Esophagus (tissue), 2 donors: ENCODE results near the gene ADAM15. TPM values are rescaled to one million over a fixed set of nuclear protein-coding genes. Genes with fewer than 3 reads are reported as not detected.

Source experiments
- H3K27ac ChIP-seq, 2 donors: one replicate each; pipeline ENCODE4 v1.5.1; 2013; ENCODE audit warnings: low read depth in 2 of 2, mild to moderate bottlenecking in 2 of 2, inconsistent platforms in 1 of 2, low read length in 1 of 2, moderate library complexity in 1 of 2
- H3K27me3 ChIP-seq, 2 donors: one replicate each; pipeline ENCODE4 v1.6.1; 2013; ENCODE audit warnings: low read length in 2 of 2, control low read depth in 1 of 2, mild to moderate bottlenecking in 1 of 2; ENCODE audit not compliant: insufficient read depth in 2 of 2, control insufficient read depth in 1 of 2
- H3K36me3 ChIP-seq, 2 donors: one replicate each; pipeline ENCODE4 v1.6.1; 2013; ENCODE audit warnings: low read length in 1 of 2; ENCODE audit not compliant: control insufficient read depth in 2 of 2, insufficient read depth in 2 of 2
- H3K4me1 ChIP-seq, 2 donors: one replicate each; pipeline ENCODE4 v1.6.1; 2013; ENCODE audit warnings: low read length in 1 of 2; ENCODE audit not compliant: control insufficient read depth in 2 of 2, insufficient read depth in 2 of 2
- H3K4me3 ChIP-seq, 2 donors: one replicate each; pipeline ENCODE4 v1.5.1; 2013; ENCODE audit warnings: low read length in 2 of 2, mild to moderate bottlenecking in 2 of 2, low read depth in 1 of 2, moderate library complexity in 1 of 2
- H3K9me3 ChIP-seq, 2 donors: one replicate each; pipeline ENCODE4 v1.6.1; 2013; ENCODE audit warnings: mild to moderate bottlenecking in 2 of 2, low read depth in 1 of 2, low read length in 1 of 2, moderate library complexity in 1 of 2; ENCODE audit not compliant: control insufficient read depth in 2 of 2, insufficient read depth in 1 of 2
- WGBS, 2 donors: extraction: QIAGEN DNeasy Blood & Tissue Kit; methylation state at CpG; one replicate each; pipeline ENCODE4 v1.1.7; 2013; 5-methylcytosine and 5-hydroxymethylcytosine counted together
- polyA plus RNA-seq, 2 donors: library from polyadenylated mRNA; stranded (reverse); fragments of 200-250 nt; gene quantifications; one replicate each; pipeline ENCODE4 v1.2.3, GENCODE V29; 2013
- donor health status: healthy with polysubstance abuse.
- donor health status: Bipolar disorder and iron deficiency.

ADAM15 gene
- polyA plus RNA-seq, 2 donors = 122 to 222 TPM

DNA sequence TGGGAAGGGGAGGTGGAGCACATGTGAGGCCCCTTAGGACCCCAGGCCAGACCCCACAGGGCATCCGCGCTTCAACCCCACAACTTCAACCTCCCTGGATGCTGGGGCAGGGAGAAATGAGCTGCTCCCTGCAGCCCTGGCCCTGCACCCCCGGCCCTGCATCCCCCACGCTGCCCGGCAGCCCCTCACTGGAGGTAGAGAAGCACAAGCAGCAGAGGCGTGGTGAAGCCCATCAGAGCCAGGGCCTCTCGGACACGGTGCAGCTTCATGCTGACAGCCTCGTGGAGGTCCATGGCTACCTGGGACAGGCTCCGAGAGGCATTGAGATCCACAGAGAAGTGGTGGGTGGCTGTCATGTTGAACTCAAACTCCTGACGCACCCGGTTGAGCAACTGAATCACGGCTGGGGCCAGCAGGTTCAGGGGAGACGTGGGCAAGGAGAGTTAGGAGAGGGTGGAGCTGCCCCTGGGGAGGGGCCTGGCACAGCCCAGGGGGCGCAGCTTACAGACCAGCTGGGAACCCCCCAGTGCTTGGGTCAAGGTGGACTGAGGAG is 20.8 kb upstream of the ADAM15 start:
- H3K9me3 ChIP-seq = no peaks in the 10 kb centered on the region
- no peaks in the 10 kb centered on the region for H3K27me3 ChIP-seq
- 80 to 87% methylated on average over 15 of the region's 15 CpGs for WGBS, 2 donors
- H3K27ac ChIP-seq = no peak overlapping the region
- no peaks in the 10 kb centered on the region for H3K36me3 ChIP-seq
- no peak overlapping the region for H3K4me3 ChIP-seq
- H3K4me1 ChIP-seq = peaks cover 0 to 15% of the 10 kb centered on the region in 2 donors

DNA sequence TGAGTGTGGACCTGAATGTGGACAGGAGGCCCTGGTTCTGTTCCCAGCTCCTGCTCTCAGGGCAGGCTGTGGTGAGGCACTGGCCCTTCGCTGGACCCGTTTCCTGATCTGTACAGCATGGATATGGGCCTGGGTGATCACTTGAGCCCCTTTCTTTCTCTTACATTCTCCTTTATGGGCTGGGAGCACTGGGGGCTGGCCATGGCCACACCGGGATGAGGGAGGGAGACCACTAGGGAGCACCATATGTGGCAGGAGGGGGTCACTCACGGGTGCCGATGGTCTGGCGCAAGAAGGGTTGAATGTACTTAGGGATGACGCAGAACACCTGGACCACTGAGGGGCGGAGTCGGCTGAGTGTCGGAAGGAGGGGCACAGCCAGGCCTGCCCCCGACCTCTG is 20.2 kb upstream of the ADAM15 start:
- H3K27ac ChIP-seq = no peak overlapping the region
- H3K9me3 ChIP-seq = no peaks in the 10 kb centered on the region
- H3K36me3 ChIP-seq = no peaks in the 10 kb centered on the region
- 83 to 85% methylated on average over 11 of the region's 11 CpGs for WGBS, 2 donors
- H3K4me1 ChIP-seq = peaks cover 0 to 15% of the 10 kb centered on the region in 2 donors
- H3K4me3 ChIP-seq = no peak overlapping the region
- H3K27me3 ChIP-seq = no peaks in the 10 kb centered on the region

DNA sequence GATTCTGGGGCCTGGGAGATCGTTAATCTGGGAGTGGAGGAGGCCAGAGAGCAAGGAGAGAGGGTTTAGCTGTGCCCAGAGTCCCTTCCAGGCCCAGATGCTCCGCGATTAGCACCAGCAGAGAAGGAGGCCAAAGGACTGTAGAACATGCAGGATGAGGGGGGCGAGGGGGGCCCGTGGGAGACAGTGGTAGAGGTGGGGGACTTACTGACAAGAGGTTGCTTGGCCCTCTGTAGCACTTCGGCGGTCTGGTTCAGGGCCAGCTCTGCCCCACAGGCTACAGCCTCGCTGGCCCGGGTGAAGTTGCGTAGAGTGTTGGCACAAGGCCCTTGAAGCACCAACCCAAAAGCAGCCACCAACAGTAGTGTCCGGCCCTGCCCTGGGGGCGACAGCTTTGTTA is 18.2 kb upstream of the ADAM15 start:
- no peak overlapping the region for H3K27ac ChIP-seq
- H3K4me1 ChIP-seq = peaks cover 0 to 19% of the 10 kb centered on the region in 2 donors
- H3K36me3 ChIP-seq = no peaks in the 10 kb centered on the region
- H3K4me3 ChIP-seq = no peak overlapping the region
- no peaks in the 10 kb centered on the region for H3K27me3 ChIP-seq
- no peaks in the 10 kb centered on the region for H3K9me3 ChIP-seq
- 85 to 86% methylated on average over 12 of the region's 12 CpGs for WGBS, 2 donors

DNA sequence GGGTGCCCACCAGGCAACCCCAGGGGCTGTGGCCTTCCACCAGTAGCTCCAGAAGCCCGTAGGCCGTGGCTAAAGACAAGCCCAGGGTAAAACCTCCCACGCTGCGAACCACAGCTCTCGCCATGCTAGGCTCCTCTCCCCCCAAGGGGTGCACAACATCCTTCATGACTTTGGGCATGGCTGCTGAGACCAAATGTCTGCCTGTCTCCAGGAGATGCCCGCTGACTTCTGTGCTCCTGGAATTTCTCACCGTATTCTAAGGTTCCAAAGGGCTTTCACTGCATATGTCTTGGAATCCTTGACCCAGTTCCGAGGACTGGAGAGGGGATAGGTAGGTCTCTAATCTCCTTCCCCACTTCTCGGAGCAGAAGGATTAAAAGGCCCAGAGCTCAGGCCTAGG is 17.6 kb upstream of the ADAM15 start, which contains the start of the genes DCST1 and DCST2:
DCST1 (plus strand) TSS at position 301 of the 400 bp plus-strand sequence. CDS start 213 bp downstream, outside the sequence.
DCST2 (minus strand) TSS at position 258 of the 400 bp plus-strand sequence; CDS start at position 178, 80 bp downstream.
- Histone ChIP-seq H3K27ac (no peak within 1 kb of the TSS), H3K9me3 (no peaks in the 10 kb centered on the region), H3K4me3 (no peak within 1 kb of the TSS), H3K36me3 (no peaks in the 10 kb centered on the region), H3K4me1 (peaks cover 0 to 23% of the 10 kb centered on the region in 2 donors), H3K27me3 (no peaks in the 10 kb centered on the region)
- WGBS, 2 donors = 93 to 94% methylated on average over 9 of the region's 9 CpGs

DNA sequence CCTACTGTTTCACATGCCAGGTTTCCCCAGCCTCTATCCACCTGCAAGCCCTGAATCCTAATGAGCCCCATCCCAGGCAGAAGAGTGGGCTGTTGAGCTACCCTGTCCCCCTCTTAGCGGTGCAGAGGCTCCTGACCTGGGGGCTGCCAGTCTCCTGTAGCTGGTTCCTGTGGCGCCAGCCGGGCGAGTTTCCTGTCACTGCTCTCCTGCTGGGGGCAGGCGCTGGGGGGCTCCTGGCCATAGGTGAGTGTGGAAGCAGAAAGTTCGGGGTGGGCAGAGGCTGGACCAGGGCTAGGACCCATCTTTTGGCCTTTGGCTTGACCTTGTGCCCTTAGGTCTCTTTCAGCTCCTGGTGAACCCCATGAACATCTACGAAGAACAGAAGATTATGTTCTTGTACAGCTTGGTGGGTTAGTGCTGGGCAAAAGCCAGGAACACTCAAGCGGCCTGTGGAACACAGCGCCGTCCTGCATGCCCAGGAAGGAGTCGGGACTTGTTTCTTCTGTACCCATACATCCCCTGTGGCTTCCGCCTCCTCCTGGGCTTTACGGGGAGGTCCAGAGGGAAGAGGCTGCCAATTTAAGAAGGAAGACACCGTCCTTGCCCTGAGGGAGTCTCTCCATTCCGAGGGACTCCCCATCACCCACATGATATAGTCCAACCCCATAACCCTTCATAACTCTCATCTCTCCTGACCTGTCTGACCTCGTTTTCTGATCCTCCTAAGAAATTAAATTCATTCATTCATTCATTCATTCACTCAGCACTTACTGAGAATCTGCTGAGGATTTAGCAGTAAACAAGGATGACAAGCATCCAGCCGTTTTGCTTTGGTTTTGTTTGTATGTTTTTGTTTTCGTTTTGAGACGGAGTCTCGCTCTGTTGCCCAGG is 16.6 kb upstream of the ADAM15 start:
- H3K36me3 ChIP-seq = no peaks in the 10 kb centered on the region
- no peaks in the 10 kb centered on the region for H3K27me3 ChIP-seq
- no peaks in the 10 kb centered on the region for H3K9me3 ChIP-seq
- peaks cover 3 to 31% of the 10 kb centered on the region in 2 donors for H3K4me1 ChIP-seq
- H3K27ac ChIP-seq = no peak overlapping the region
- no peak overlapping the region for H3K4me3 ChIP-seq
- 65 to 73% methylated on average over 20 of the region's 20 CpGs for WGBS, 2 donors

DNA sequence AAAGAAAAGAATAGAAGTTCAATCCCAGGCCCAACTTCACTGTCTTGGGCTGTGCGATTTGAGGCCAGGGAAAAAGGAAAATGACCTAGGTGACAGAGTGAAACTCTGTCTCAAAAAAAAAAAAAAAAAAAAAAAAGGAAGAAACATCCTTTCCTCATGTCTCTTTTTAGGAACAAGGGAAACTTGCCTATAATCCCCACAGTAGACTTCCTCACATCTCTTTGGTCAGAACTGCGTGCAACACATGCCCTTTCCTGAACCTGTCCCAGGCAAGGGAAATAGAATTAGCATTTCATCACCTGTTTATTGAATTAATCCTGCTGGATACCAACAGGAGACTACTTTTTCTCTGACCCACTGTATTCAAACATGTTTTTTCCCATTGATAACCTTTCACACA is 15.2 kb upstream of the ADAM15 start:
- Histone ChIP-seq H3K27ac (no peak overlapping the region), H3K9me3 (no peaks in the 10 kb centered on the region), H3K4me1 (peaks cover 3 to 31% of the 10 kb centered on the region in 2 donors), H3K27me3 (no peaks in the 10 kb centered on the region), H3K36me3 (no peaks in the 10 kb centered on the region), H3K4me3 (no peak overlapping the region)
- WGBS, 2 donors = 74 to 83% methylated on average over 2 of the region's 2 CpGs

DNA sequence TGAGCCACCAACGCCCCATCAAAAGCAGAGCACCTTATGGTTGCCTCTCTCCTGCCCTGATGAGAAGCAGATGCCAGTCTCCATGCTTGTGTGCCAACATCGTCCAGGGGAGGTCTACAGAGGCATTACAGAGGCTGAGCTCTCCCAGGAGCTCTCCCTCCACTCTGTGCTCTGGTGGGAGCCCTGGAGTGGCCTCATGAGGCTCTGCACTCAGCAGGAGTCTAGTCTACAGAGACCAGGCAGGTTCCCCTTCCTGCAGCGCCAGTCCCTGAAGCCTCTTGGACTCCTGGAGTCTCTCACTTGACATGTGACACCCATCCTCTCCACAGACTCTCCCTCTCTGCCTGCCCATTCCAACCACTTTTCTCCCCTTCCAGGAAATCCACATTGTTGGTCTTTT is 14.1 kb upstream of the ADAM15 start:
- peak overlapping the region; percentile 91 to 97 for H3K27ac ChIP-seq
- H3K9me3 ChIP-seq = no peaks in the 10 kb centered on the region
- peaks cover 3 to 31% of the 10 kb centered on the region in 2 donors for H3K4me1 ChIP-seq
- H3K36me3 ChIP-seq = no peaks in the 10 kb centered on the region
- H3K27me3 ChIP-seq = no peaks in the 10 kb centered on the region
- no peak overlapping the region for H3K4me3 ChIP-seq
- WGBS, 2 donors = 84 to 85% methylated on average over 3 of the region's 3 CpGs

DNA sequence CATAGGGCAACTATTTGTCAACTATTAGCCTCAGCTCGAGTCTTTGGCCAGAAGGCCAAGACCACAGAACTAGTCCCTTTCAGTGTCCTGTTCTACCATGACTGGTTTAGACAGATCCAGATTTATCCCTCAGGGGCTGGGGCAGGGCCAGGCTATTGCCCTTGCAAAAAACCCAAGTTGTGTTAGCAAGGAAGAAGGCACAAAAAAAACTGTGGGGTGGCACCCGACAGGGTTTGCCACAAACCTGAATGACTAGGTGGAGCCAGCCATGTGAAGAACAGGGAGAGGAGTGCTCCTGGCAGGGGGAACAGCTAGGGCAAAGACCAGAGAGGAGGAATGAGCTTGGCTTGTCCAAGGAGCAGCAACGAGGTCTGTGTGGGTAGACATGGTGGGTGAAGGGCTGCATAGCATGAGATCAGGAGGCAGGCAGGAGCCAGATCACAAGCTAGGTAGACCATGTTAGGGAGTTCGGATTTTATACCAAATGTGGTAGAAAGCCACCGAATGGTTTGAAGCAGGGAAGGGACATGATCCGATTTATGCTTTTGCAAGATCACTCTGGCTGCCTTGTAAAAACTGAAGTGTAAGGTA is 13.2 kb upstream of the ADAM15 start:
- Histone ChIP-seq H3K27me3 (no peaks in the 10 kb centered on the region), H3K4me3 (no peak overlapping the region), H3K4me1 (peaks cover 3 to 31% of the 10 kb centered on the region in 2 donors), H3K27ac (peak overlapping the region; percentile 91 to 97), H3K9me3 (no peaks in the 10 kb centered on the region), H3K36me3 (no peaks in the 10 kb centered on the region)
- 54 to 74% methylated on average over 6 of the region's 6 CpGs for WGBS, 2 donors

DNA sequence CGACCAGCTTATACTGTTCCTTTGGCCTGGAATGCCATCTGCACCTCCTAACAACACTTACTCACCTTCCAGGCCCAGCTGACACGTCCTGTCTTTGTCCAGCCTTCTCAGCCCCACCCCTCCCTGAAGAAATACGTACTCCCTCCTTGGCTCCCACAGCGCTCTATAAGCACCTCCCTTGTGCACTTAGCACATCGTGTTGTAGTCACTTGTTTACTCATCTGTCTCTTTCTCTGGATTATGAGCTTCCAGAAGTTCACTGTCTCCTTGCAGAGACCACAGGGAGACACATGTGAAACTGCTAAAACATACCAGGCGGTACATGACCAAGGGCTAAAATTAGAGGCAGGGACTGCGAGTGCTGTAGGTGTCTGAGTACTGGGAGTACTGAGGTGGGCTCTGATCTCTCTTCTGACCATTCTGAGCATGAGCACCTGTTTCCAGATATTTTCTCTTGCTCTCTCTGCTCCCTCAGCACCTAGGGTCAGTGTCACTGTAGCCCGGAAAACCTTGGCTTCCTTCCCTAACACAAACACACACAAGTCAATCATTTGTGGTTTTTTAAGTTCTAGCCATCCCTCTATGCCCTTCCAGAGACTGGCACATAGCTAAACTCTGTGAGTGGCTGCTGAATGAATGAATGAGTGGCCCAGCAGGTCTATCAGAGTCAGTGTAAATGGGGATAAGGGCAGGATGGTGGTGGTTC is 12.4 kb upstream of the ADAM15 start:
- H3K36me3 ChIP-seq = no peaks in the 10 kb centered on the region
- H3K27ac ChIP-seq = peak overlapping the region; percentile 91 to 97
- H3K9me3 ChIP-seq = no peaks in the 10 kb centered on the region
- 24 to 36% methylated on average over 8 of the region's 8 CpGs for WGBS, 2 donors
- peaks cover 3 to 29% of the 10 kb centered on the region in 2 donors for H3K4me1 ChIP-seq
- H3K4me3 ChIP-seq = no peak overlapping the region
- no peaks in the 10 kb centered on the region for H3K27me3 ChIP-seq
